KOPT-K1 (cell line): ENCODE results near the gene TLE2.
"Not testable (repeated sequence)": the region's sequence is repeated elsewhere in the genome, so short reads cannot be mapped to it uniquely, and the experiment has no call there.

ENCODE experiments used
- H3K27ac ChIP-seq: fragments of 200-600 bp; sonication (generic); 2 replicates; pipeline ENCODE4 v1.5.1; 2016; ENCODE audit warnings: antibody characterized with exemption, mild to moderate bottlenecking, low read depth, low read length; ENCODE audit not compliant: poor library complexity, severe bottlenecking
- H3K36me3 ChIP-seq: fragments of 200-600 bp; sonication (generic); 2 replicates; pipeline ENCODE4 v1.5.1; 2017; ENCODE audit warnings: antibody characterized with exemption, mild to moderate bottlenecking, low read length, moderate library complexity; ENCODE audit not compliant: insufficient read depth
- H3K9me3 ChIP-seq: fragments of 200-600 bp; sonication (generic); 2 replicates; pipeline ENCODE4 v1.5.1; 2017; ENCODE audit warnings: antibody characterized with exemption, low read length, mild to moderate bottlenecking; ENCODE audit not compliant: insufficient read depth, poor library complexity, severe bottlenecking

TLE2 gene

DNA sequence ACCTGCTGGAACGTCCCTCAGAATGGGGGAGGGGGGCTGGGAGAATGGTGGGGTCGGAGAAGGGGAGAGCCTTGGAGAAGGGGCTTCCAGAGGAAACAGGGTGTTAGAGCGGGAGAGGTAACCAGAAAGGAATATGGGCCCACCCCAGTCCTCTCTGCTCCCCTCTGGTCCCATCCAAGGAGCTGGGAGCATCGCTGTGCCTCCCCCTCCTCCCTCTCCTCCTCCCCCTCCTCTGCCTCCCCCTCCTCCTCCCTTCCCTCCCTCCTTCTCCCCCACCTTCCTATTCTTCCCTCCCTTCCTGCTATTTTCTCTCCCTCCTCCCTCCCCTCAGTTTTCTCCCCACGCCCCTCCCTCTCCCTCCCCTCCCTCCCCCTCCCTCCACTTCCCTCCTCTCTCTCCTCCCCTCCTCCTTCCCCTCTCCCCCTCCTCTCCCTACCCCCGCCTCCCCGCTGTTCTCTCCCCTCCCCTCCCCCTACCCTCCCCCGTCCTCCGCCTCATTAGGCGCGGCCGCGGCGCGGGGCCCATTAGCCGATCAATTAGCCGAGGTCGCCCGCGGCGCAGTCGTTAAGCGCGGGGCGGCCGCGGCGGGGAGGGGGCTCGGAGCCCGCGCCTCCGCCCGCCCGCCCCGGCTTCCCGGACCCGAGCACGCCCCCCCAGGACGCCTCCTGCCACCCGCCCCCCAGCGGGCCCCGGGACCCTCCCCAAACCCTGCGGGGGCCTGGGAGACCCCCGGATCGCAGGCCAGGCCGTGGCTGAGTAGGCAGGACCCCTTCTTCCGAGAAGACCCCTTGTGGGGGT lies 17.8 kb upstream of the TLE2 start:
- no peaks in the 10 kb centered on the region for H3K36me3 ChIP-seq
- no peak overlapping the region for H3K27ac ChIP-seq
- no peaks in the 10 kb centered on the region for H3K9me3 ChIP-seq

DNA sequence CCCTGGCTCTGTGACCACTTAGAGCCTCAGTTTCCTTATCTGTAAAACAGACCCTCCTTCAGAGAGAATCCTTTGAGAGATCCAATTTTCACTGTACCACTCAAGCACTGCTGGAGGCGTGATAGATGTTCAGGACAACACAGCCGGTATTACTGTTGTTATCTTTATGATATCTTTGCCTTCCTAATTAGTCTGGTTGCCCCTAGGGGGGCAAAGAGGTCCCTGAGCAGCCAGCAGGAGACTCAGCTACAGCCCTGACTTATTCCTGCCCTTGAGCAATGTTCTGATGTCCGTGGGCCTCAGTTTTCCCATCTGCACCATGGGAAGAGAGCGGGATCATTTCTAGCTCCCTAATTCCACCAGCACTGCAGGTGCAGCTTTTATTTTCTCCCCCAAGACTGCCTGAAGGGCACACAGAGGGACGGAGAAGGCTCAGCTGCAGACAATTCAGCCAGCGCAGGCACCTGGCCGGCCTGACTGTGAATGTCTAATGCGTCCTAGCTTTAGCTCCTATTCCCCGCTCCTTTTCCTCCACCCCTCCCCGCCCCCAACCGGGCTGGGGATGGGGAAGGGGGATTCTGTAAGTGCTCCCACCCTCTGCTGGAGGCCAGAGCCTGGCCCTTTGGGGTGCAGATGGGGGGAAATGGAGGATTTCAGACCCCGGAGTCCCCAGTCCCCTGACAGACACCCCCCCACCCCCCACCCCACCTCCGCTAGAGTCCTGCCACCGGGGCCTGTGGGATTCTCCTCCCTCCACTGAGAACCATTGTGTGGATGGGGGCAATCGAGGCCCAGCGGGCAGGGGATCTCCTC lies 17.0 kb upstream of the TLE2 start:
- no peak overlapping the region for H3K27ac ChIP-seq
- no peaks in the 10 kb centered on the region for H3K36me3 ChIP-seq
- no peaks in the 10 kb centered on the region for H3K9me3 ChIP-seq

DNA sequence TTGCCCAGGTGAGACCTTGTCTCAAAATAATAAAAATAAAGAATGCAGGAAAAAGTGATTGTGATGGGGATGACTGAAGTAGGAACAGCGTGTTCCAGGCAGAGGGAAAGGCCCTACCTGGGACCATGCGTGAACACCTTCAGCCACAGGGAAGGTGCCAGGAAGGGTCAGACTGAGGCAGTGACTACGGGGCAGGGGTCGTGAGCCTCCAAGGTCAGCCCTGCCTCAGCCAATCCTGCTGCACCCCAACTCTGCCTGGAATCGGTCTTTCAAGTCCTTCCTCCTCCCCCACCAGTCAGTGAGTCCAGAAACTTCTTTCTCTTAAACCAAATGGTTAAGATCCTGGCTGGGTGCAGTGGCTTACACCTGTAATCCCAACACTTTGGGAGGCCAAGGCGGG lies 16.1 kb upstream of the TLE2 start:
- H3K36me3 ChIP-seq: no peaks in the 10 kb centered on the region
- H3K9me3 ChIP-seq: no peaks in the 10 kb centered on the region
- H3K27ac ChIP-seq: no peak overlapping the region

DNA sequence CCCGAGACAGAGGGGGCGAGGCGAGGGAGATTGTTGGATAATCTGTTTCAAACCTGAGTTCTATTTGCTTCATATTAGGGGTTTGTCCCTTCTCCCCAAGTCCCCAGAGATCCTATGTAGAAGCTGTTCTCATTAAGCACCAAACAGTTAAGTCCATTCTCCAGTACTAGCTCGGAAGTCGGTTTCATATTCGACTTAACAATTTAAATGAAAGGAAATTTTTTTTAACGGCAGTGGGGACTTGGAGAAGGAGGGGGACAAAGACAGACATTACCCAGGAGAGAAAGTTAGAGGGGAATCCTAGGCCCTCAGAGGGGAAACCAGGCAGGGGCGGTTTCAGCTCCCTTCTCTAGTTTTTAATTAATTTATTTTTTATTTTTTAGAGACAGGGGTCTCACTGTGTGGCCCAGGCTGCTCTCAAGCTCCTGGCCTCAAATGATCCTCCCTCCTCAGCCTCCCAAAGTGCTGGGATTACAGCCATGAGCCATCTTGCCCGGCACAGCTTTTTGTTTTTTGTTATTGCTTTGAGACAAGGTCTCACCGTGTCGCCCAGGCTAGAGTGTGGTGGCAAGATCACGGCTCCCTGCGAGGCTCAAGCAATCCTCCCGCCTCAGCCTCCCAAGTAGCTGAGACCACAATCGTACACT lies 13.7 kb upstream of the TLE2 start:
- no peaks in the 10 kb centered on the region for H3K9me3 ChIP-seq
- H3K27ac ChIP-seq: no peak overlapping the region
- no peaks in the 10 kb centered on the region for H3K36me3 ChIP-seq

DNA sequence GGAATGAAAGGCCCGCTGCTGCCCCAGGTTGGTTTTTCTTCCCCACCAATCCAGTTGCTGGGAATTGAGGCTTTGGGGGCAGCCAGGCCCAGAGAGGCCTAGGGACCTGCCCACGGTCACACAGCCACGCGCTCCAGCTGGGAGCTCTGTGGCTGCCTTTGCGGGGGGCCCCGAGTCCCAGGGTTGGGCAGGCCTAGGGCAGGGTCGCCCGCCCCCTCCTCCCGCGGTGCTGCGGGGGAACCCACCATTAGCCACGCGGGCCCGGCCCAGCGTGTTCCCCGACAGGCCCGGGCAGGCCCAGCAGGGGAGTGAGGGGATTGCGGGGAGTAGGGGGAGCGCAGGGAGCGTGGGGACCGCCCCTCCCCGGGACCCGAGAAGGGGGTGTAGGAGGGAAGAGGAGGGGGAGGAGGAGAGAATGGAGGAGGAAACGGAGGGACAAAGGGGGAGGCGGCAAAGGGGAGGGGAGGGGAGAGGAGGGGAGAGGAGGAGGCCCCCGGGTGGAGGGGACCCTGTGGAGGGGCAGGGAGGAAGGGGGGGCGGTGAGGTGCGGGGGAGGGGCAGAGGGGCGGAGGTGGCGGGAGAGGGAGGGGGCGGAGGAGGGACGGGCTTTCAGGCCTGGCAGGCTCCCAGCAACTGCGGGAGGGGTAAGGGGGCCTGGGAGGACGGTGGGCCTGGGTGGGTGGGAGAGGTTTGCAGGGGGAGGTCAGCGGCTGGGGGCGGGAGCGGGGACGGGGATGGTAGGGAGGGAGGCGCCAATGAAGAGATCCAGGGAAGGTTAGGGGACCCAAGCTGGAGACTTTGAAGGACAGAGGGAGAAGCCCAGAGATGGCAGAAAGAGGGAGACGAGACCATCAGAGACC lies 12.9 kb upstream of the TLE2 start:
- no peak overlapping the region for H3K27ac ChIP-seq
- no peaks in the 10 kb centered on the region for H3K36me3 ChIP-seq
- H3K9me3 ChIP-seq: no peaks in the 10 kb centered on the region

DNA sequence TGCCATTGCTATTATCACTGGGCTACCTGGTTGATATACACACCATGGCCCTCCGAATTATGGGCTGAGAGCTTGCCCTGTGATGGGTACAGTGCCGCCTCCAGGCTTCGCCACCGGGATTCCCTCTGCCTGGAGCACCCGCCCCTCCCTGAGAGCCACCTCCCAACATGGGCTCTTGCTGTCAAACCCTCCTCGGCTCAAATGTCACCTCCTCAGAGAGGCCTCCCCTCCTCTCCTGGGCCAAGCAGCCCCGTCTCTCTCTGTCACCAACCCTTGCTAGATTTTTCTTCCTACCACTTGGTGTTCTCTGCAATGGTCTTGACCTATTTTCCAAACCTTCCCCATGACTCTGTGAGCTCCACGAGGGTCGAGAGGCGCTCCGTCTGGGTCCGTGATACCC lies 12.2 kb upstream of the TLE2 start:
- no peaks in the 10 kb centered on the region for H3K36me3 ChIP-seq
- no peaks in the 10 kb centered on the region for H3K9me3 ChIP-seq
- H3K27ac ChIP-seq: no peak overlapping the region

DNA sequence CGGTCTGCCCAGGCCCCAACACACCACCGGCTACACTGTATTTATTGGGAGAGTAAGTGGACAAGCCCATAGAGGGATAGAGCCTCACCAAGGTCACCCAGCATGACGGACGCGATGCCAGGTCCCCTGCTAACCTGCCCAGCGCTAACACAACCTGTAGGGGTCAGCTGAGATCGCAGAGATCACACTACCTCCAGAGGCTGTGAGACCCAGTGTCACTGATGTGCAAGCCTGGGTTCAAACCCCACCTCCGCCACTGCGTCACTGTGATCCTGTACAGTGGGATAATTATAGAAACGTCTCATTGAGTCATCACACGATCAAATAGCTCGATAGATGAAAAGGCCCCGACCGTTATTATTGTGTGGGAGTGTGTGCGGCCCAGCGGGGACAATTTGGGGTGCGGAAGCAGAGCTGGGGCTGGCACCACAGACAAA lies 10.6 kb upstream of the TLE2 start:
- no peak overlapping the region for H3K27ac ChIP-seq
- no peaks in the 10 kb centered on the region for H3K9me3 ChIP-seq
- H3K36me3 ChIP-seq: no peaks in the 10 kb centered on the region

DNA sequence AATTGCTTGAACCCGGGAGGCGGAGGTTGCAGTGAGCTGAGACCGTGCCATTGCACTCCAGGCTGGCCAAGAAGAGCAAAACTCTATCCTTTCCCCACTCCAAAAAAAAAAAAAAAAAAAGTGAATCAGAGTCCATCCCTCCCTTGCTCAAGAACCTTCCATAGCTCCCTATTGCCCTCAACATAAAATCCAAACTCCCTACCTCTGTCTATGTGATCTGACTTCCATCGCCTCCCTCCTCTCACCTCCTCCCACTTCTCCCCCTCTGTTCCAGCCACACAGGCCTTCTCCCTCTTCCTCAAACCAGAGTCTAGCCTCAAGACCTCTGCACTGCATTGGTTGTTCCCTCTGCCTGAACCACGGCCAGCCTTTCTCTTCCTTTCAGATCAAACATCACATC lies 10.0 kb upstream of the TLE2 start:
- H3K36me3 ChIP-seq: no peaks in the 10 kb centered on the region
- no peak overlapping the region for H3K27ac ChIP-seq
- no peaks in the 10 kb centered on the region for H3K9me3 ChIP-seq

DNA sequence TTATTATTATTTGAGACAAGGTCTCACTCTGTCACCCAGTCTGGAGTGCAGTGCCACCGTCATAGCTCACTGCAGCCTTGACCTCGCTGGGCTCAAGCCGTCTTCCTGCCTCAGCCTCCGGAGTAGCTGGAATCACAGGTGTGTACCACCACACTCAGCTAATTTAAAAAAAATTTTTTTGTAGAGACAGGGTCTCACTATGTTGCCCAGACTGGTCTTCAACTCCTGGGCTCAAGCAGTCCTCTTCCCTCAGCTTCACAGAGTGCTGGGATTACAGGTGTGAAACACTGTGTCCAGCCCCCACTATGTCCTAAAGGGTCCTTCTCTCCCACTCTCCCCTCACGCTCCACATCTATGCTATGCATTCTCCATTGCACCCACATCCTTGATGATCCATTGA lies 9.1 kb upstream of the TLE2 start:
- no peaks in the 10 kb centered on the region for H3K9me3 ChIP-seq
- H3K27ac ChIP-seq: no peak overlapping the region
- H3K36me3 ChIP-seq: no peaks in the 10 kb centered on the region

DNA sequence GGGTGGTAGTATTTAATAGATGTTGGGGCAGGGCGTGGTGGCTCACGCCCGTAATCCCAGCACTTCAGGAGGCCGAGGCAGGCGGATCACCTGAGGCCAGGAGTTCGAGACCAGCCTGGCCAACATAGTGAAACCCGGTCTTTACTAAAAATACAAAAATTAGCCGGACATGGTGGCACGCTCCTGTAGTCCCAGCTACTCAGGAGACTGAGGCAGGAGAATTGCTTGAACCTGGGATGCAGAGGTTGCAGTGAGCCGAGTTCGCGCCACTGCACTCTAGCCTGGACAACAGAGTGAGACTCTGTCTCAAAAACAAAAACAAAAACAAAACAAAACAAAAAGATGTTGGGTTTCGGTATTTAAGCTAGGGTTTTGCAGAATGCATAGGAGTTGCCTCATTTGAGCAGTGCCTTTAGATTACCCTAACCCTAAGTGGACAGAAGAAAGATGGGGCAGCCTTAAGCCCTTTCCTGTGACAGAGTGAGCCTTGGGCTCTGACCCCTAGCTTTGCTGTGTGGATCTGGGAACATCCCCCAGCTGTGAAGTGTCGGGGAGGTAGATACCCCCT lies 8.0 kb upstream of the TLE2 start:
- H3K9me3 ChIP-seq, H3K36me3 ChIP-seq, H3K27ac ChIP-seq: not testable (repeated sequence)

DNA sequence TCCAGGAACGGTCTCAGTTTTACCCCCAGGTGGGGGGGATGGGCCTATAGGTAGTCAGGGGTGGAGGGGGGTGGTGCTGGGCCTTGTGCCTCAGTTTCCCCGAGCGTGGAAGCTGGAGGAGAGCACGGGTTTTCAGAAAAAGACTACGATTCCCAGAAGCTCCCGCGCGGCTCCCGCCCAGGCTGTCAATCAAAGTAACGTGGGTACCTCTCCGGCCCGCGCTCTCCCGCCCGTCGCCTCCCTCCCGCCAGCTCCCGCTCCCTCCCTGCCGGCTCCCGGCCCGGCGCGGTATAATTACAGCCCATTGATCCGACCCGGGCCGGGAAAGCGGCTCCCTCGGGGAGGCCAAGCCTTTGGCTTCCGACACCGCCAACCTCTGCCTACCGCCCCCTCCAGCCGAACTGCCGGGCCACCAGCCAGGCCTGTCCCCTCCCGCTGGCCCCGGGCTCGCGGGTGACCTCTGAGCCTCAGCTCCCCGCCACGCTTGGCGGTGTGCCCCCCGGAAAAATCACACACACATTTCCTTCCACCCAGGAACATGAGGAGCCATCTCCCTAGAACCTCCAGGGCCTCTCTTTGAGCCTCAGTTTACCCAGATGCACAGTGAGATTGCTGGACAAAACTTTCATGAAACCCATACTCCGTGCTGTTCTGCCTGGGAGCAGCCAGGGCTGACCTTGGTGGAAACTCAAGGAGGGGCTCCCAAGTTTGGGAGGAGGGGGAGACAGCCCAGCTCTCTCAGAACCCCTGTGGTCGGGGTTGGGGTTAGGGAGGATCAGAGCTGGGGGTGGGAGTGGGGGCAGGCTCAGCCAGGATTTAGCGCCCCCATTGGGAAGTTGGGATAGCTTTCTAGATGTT lies 7.3 kb upstream of the TLE2 start:
- Histone ChIP-seq H3K9me3 (no peaks in the 10 kb centered on the region), H3K27ac (peak overlapping the region; percentile 52), H3K36me3 (no peaks in the 10 kb centered on the region)

DNA sequence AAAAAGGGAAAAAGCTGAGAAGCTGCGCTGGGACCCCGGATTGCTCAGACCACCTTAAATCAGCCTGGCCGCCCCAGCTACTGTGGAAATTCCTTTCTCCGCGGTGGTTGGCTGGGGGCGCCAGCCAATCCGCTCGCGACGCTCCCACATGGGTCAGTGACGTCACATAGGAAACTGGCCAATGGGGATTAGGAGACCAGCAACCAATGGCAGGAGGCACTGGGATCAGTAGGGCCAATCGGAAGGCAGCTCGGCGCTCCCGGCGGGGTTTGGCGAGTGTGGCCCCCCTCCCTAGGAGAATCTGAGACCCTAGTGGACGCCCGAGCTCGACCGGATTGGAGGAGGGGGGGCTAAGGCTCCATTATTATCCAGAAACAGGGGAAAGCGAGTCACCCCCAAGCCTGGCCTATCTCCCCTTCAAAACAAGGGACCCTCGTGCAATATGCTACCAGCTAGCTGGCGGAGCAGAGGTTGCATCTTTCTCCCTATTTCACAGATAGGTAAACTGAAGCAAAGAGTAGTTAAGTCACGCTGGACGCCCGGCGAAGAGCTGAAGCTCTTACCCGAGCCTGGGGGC lies 6.5 kb upstream of the TLE2 start:
- Histone ChIP-seq H3K27ac (peak overlapping the region; percentile 52), H3K9me3 (no peaks in the 10 kb centered on the region), H3K36me3 (no peaks in the 10 kb centered on the region)

DNA sequence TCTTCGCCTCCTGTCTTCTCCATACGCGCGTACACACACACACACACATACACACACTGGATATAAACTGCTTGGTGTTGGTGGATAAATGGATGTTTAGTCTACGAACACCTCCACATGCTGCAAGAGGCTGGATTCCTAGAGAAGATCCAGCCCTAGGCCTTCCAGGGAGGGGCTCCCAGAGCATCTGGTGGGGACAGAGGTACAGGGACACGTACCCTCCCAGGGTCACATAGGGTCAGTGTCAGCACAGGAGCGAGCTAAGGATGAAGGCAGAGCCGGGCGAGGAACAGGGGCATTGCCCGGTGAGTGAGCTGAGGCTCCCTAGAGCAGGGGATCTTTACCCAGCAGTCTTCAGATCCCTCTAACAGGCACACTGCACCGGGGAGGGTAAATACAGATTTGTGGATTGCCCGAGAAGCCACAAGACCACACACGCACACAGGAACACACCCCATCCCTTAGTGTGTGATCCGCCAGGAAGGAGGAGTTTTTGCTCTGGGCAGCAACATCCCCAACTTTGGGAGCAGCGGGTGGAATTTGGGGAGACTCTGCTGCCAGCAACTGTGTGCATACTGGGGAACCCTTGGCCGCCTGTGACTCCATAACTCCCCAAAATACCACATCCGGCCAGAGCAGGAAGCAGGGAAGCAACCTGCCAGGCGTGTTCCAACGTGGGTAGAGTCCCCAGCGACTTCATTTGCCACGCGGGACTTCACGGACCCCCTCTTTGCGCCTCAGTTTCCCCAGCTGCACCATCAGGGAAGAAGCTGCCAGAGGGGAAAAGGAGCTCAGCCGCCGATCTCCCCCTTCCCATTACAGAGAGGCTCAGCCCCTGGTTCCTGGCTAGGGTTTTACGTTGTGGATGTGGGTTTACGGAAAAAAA lies 5.8 kb upstream of the TLE2 start:
- Histone ChIP-seq H3K27ac (no peak overlapping the region), H3K36me3 (no peaks in the 10 kb centered on the region), H3K9me3 (no peaks in the 10 kb centered on the region)
